ENCODE results near the gene CDC34. TPM values are rescaled to one million over a fixed set of nuclear protein-coding genes. Genes with fewer than 3 reads are reported as not detected.

The CDC34 gene
- total and polyA plus RNA-seq, 12 donors, result 70.2 to 162 (median 77.5) TPM

GRCh38 chr19:542173-542866 is 10.8 kb downstream of the CDC34 start:
- DNase-seq, result no peak
- peak in 2 of 8 donors; percentile 6 to 23 for ATAC-seq
- 91 to 92% methylated on average over 34 of the region's 34 CpGs for WGBS, 2 donors

GRCh38 chr19:543910-544608 is 12.5 kb downstream of the CDC34 start, which contains the start of gene GZMM:
Gene GZMM, plus strand, starts transcription at chr19:544053. Its CDS starts 19 bp downstream, at chr19:544072.
- DNase-seq (no peak), ATAC-seq (peak in 7 of 8 donors; percentile 14 to 55 (median 31))
- TF ChIP-seq CTCF (IDR thresholded peaks at IDR 0.05), result no peak
- H3K27ac ChIP-seq, result peak within 1 kb of the TSS in 1 of 10 donors; percentile 50
- peaks cover 0 to 35% (median 23%) of the 10 kb centered on the region in 9 donors for H3K36me3 ChIP-seq
- H3K9me3 ChIP-seq, result no peaks in the 10 kb centered on the region
- H3K4me1 ChIP-seq, result peaks cover 0 to 20% (median 6%) of the 10 kb centered on the region in 9 donors
- intact Hi-C loops (cut with DNase I), result no loop called here
- no peaks in the 10 kb centered on the region for H3K27me3 ChIP-seq
- 57 to 58% methylated on average over 30 to 31 of the region's 31 CpGs for WGBS, 2 donors
- H3K4me3 ChIP-seq, result peak within 1 kb of the TSS in 1 of 10 donors; percentile 44

More at GRCh38 chr19:542173-542866, 10.8 kb downstream of the CDC34 start:
- Histone ChIP-seq H3K27ac (no peak overlapping the region), H3K36me3 (peaks cover 0 to 52% (median 39%) of the 10 kb centered on the region in 9 donors), H3K4me1 (peaks cover 0 to 32% (median 12%) of the 10 kb centered on the region in 9 donors), H3K27me3 (no peaks in the 10 kb centered on the region), H3K4me3 (no peak overlapping the region), H3K9me3 (no peaks in the 10 kb centered on the region)
- intact Hi-C loops (cut with DNase I), result no loop called here
- TF ChIP-seq CTCF (IDR thresholded peaks at IDR 0.05), result no peak

GRCh38 chr19:547117-547516 is 15.6 kb downstream of the CDC34 start:
- peaks cover 0 to 15% (median 5%) of the 10 kb centered on the region in 9 donors for H3K36me3 ChIP-seq
- TF ChIP-seq CTCF (IDR thresholded peaks at IDR 0.05), result no peak
- no peak overlapping the region for H3K4me3 ChIP-seq
- peaks cover 0 to 19% (median 7%) of the 10 kb centered on the region in 9 donors for H3K4me1 ChIP-seq
- H3K27ac ChIP-seq, result no peak overlapping the region
- WGBS, 2 donors, result 86 to 94% methylated on average over 15 of the region's 15 CpGs
- no peak for DNase-seq
- ATAC-seq, result no peak
- H3K27me3 ChIP-seq, result no peaks in the 10 kb centered on the region
- intact Hi-C loops (cut with DNase I), result no loop called here
- H3K9me3 ChIP-seq, result no peaks in the 10 kb centered on the region

GRCh38 chr19:547836-548720 is 16.5 kb downstream of the CDC34 start:
- peaks cover 0 to 5% (median 0%) of the 10 kb centered on the region in 9 donors for H3K36me3 ChIP-seq
- no peak for TF ChIP-seq CTCF (IDR thresholded peaks at IDR 0.05)
- no peaks in the 10 kb centered on the region for H3K27me3 ChIP-seq
- H3K9me3 ChIP-seq, result no peaks in the 10 kb centered on the region
- no peak overlapping the region for H3K27ac ChIP-seq
- no peak overlapping the region for H3K4me3 ChIP-seq
- intact Hi-C loops (cut with DNase I), result no loop called here
- WGBS, 2 donors, result 86 to 89% methylated on average over 26 of the region's 26 CpGs
- H3K4me1 ChIP-seq, result peaks cover 0 to 19% (median 7%) of the 10 kb centered on the region in 9 donors
- DNase-seq, result no peak
- no peak for ATAC-seq
